Measurements from ENCODE around the gene SNX5. TPM values are rescaled to one million over a fixed set of nuclear protein-coding genes. Genes with fewer than 3 reads are reported as not detected.

SNX5 gene
- total and polyA plus RNA-seq, 10 of the 15 experiments (the other 5 are each of a cell fraction or from before 2014, with no cell fraction given), result 92.9 to 316 (median 245) TPM

DNA sequence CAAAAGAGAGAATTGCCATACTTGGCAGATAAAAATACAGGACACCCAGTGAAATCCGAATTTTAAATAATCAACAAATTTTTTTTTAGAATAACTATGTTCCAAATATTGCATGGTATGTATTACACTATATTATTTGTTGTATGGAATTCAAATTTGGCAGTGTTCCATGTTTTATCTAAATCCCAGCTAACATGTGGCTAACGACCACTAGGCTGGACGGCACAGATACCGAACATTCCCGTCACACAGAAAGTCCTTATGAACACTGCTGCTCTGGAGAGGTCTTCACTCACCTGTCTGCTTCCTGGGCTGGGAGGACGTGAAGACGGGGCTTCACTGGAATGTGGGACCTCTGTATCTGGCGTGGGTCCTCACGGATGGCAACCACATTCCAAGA, 32.8 kb downstream of the SNX5 start:
- in situ Hi-C loops (cut with MboI), result loop anchor here (5.0 kb wide), 1 partner anchor 398 kb away; no protein-coding TSS in a partner anchor
- no TSS peak for BruUV-seq (replicated peaks)
- CTCF ChIA-PET, result interaction anchor here (5.2 kb wide), 1 partner anchor 60 kb away, joined by 34 read pairs; no protein-coding TSS in a partner anchor

More for the DNA sequence above, 32.8 kb downstream of the SNX5 start:
- Histone ChIP-seq H3K36me3 (ENCODE audit: control insufficient read depth in 2 of 2, insufficient read depth in 2 of 2, low read length in 1 of 2) (peaks cover 3 to 5% of the 10 kb centered on the region in 2 experiments; a peak in 3 of 4 replicates), H3K4me3 (no peak overlapping the region), H3K27me3 (replicated peaks in 1 of 2; ENCODE audit: control insufficient read depth in 2 of 2, insufficient read depth in 2 of 2, low read length in 1 of 2) (no peaks in the 10 kb centered on the region), H3K9ac (ENCODE audit: control insufficient read depth, insufficient read depth, low read length) (no peak overlapping the region), H3K9me3 (replicated peaks; ENCODE audit: control insufficient read depth, insufficient read depth, low read length) (no peaks in the 10 kb centered on the region; the same call in 2 of the 3 replicates), H3K4me2 (ENCODE audit: control insufficient read depth, insufficient read depth) (no peak overlapping the region), H2AFZ (ENCODE audit: control insufficient read depth, low read depth, low read length) (no peak overlapping the region), H3K27ac (ENCODE audit: control insufficient read depth, insufficient read depth) (no peak overlapping the region), H3K4me1 (ENCODE audit: control insufficient read depth, insufficient read depth, low read length) (peaks cover 20% of the 10 kb centered on the region), H3K79me2 (ENCODE audit: control insufficient read depth, insufficient read depth, low read length) (no peaks in the 10 kb centered on the region), H4K20me1 (ENCODE audit: control insufficient read depth, insufficient read depth) (no peaks in the 10 kb centered on the region)
- TF ChIP-seq SUZ12 (IDR thresholded peaks at IDR 0.05; ENCODE audit: unreplicated experiment), result no peak
- TF ChIP-seq, protein P1, sequence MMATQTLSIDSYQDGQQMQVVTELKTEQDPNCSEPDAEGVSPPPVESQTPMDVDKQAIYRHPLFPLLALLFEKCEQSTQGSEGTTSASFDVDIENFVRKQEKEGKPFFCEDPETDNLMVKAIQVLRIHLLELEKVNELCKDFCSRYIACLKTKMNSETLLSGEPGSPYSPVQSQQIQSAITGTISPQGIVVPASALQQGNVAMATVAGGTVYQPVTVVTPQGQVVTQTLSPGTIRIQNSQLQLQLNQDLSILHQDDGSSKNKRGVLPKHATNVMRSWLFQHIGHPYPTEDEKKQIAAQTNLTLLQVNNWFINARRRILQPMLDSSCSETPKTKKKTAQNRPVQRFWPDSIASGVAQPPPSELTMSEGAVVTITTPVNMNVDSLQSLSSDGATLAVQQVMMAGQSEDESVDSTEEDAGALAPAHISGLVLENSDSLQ (IDR thresholded peaks at IDR 0.05), result no peak
- no peak for TF ChIP-seq CEBPB (IDR thresholded peaks at IDR 0.05; ENCODE audit: borderline replicate concordance in 1 of 2, low read depth in 2 of 2, low read length in 2 of 2)
- no peak for TF ChIP-seq ZZZ3 (IDR thresholded peaks at IDR 0.05; ENCODE audit: control insufficient read depth, insufficient read length, low read depth)
- TF ChIP-seq MEF2A (IDR thresholded peaks at IDR 0.05; ENCODE audit: insufficient read depth, low read depth, low read length), result no peak
- TF ChIP-seq CHD4 (IDR thresholded peaks at IDR 0.05), result no peak
- no peak for TF ChIP-seq GABPA (IDR thresholded peaks at IDR 0.05; ENCODE audit: low read depth)
- TF ChIP-seq YY1 (IDR thresholded peaks at IDR 0.05; ENCODE audit: low read depth, low read length), result no peak
- no peak for TF ChIP-seq TARDBP (IDR thresholded peaks at IDR 0.05; ENCODE audit: borderline replicate concordance)
- no peak for TF ChIP-seq USF2 (IDR thresholded peaks at IDR 0.05; ENCODE audit: borderline replicate concordance, low read depth, low read length)
- TF ChIP-seq RAD51 (IDR thresholded peaks at IDR 0.05), result no peak
- TF ChIP-seq, protein P2, sequence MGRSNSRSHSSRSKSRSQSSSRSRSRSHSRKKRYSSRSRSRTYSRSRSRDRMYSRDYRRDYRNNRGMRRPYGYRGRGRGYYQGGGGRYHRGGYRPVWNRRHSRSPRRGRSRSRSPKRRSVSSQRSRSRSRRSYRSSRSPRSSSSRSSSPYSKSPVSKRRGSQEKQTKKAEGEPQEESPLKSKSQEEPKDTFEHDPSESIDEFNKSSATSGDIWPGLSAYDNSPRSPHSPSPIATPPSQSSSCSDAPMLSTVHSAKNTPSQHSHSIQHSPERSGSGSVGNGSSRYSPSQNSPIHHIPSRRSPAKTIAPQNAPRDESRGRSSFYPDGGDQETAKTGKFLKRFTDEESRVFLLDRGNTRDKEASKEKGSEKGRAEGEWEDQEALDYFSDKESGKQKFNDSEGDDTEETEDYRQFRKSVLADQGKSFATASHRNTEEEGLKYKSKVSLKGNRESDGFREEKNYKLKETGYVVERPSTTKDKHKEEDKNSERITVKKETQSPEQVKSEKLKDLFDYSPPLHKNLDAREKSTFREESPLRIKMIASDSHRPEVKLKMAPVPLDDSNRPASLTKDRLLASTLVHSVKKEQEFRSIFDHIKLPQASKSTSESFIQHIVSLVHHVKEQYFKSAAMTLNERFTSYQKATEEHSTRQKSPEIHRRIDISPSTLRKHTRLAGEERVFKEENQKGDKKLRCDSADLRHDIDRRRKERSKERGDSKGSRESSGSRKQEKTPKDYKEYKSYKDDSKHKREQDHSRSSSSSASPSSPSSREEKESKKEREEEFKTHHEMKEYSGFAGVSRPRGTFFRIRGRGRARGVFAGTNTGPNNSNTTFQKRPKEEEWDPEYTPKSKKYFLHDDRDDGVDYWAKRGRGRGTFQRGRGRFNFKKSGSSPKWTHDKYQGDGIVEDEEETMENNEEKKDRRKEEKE (IDR thresholded peaks at IDR 0.05), result no peak
- TF ChIP-seq STAT1 (conservative IDR thresholded peaks at IDR 0.05), result no peak
- TF ChIP-seq FOXK2 (IDR thresholded peaks at IDR 0.05), result no peak
- no peak for TF ChIP-seq RAD21 (IDR thresholded peaks at IDR 0.05; ENCODE audit: insufficient read depth, low read depth, low read length)
- TF ChIP-seq DPF2 (IDR thresholded peaks at IDR 0.05), result no peak
- no peak for TF ChIP-seq RELA (IDR thresholded peaks at IDR 0.05; ENCODE audit: borderline replicate concordance, partially characterized antibody)
- no peak for TF ChIP-seq IRF4 (IDR thresholded peaks at IDR 0.05; ENCODE audit: low read depth, low read length)
- no peak for TF ChIP-seq RFX5 (IDR thresholded peaks at IDR 0.05; ENCODE audit: low read depth, low read length)
- no peak for TF ChIP-seq HDAC6 (IDR thresholded peaks at IDR 0.05; ENCODE audit: unreplicated experiment)
- DNase-seq (ENCODE audit: low read depth, low spot score) (no peak), FAIRE-seq (no peak), ATAC-seq (no peak)
- intact Hi-C loops (cut with micrococcal nuclease; ENCODE audit: unreplicated experiment), result loop anchor here (5.0 kb wide), 1 partner anchor 33 kb away; no protein-coding TSS in a partner anchor
- RAD21 ChIA-PET (ENCODE audit: unreplicated experiment), result no interaction called here
- 71% methylated on average over 9 of the region's 9 CpGs for WGBS (ENCODE audit: insufficient coverage, insufficient replicate concordance, low lambda C conversion rate, missing lambda C conversion rate)
- SMC1A ChIA-PET (ENCODE audit: uncharacterized antibody, unreplicated experiment), result interaction anchor here (0.6 kb wide), 1 partner anchor 63 kb away, joined by 3 read pairs; no protein-coding TSS in a partner anchor
- POLR2A ChIA-PET, result interaction anchor here (0.6 to 1.5 kb wide), 2 partner anchors 17 to 82 kb away, joined by 3 to 8 read pairs; no protein-coding TSS in a partner anchor
